ENCODE results near the gene ELFN2.
"Not testable (repeated sequence)": the region's sequence is repeated elsewhere in the genome, so short reads cannot be mapped to it uniquely, and the experiment has no call there.

ELFN2 gene

GRCh38 chr22:37330200-37331033 lies 96.9 kb downstream of the ELFN2 start:
- DNase-seq (ENCODE audit: low spot score) = peak; percentile 73
- in situ Hi-C loops (cut with MboI; ENCODE audit: low sequenced_read_pairs, unreplicated experiment) = no loop called here
- TF ChIP-seq, protein P1, sequence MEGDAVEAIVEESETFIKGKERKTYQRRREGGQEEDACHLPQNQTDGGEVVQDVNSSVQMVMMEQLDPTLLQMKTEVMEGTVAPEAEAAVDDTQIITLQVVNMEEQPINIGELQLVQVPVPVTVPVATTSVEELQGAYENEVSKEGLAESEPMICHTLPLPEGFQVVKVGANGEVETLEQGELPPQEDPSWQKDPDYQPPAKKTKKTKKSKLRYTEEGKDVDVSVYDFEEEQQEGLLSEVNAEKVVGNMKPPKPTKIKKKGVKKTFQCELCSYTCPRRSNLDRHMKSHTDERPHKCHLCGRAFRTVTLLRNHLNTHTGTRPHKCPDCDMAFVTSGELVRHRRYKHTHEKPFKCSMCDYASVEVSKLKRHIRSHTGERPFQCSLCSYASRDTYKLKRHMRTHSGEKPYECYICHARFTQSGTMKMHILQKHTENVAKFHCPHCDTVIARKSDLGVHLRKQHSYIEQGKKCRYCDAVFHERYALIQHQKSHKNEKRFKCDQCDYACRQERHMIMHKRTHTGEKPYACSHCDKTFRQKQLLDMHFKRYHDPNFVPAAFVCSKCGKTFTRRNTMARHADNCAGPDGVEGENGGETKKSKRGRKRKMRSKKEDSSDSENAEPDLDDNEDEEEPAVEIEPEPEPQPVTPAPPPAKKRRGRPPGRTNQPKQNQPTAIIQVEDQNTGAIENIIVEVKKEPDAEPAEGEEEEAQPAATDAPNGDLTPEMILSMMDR (IDR thresholded peaks at IDR 0.05; ENCODE audit: borderline replicate concordance, control extremely low read depth, extremely low read depth, insufficient read depth, missing control alignments) = peak; percentile 26

GRCh38 chr22:37329238-37330140 lies 97.8 kb downstream of the ELFN2 start:
- in situ Hi-C loops (cut with MboI; ENCODE audit: low sequenced_read_pairs, unreplicated experiment) = no loop called here
- DNase-seq (ENCODE audit: low spot score) = no peak

GRCh38 chr22:37328538-37329237 lies 98.6 kb downstream of the ELFN2 start:
- in situ Hi-C loops (cut with MboI; ENCODE audit: low sequenced_read_pairs, unreplicated experiment); DNase-seq (ENCODE audit: low spot score): not testable (repeated sequence)

More at GRCh38 chr22:37329238-37330140, 97.8 kb downstream of the ELFN2 start:
- TF ChIP-seq, protein P1 (IDR thresholded peaks at IDR 0.05; ENCODE audit: borderline replicate concordance, control extremely low read depth, extremely low read depth, insufficient read depth, missing control alignments) = no peak

- no peak for DNase-seq (ENCODE audit: low spot score)
- TF ChIP-seq, protein P1 (IDR thresholded peaks at IDR 0.05; ENCODE audit: borderline replicate concordance, control extremely low read depth, extremely low read depth, insufficient read depth, missing control alignments) = no peak
- in situ Hi-C loops (cut with MboI; ENCODE audit: low sequenced_read_pairs, unreplicated experiment) = no loop called here
Observed at GRCh38 chr22:37328017-37328416, 99.3 kb downstream of the ELFN2 start.

DNA sequence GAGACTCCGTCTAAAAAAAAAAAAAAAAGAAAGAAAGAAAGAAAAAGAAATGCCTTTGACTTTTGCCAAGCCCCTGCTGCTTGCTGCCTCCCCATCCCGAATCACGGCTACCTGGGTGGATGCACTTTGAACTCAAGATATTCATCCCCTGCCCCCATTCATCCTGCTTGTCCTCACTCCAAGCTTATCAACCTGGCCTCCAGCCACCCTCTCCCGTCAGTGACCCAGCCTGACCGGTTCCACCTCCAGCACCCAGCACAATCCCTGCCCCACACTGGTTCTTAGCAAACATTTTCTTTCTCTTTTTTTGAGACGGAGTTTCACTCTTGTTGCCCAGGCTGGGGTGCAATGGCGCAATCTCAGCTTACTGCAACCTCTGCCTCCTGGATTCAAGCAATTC lies 100.6 kb downstream of the ELFN2 start:
- TF ChIP-seq, protein P1 (IDR thresholded peaks at IDR 0.05; ENCODE audit: borderline replicate concordance, control extremely low read depth, extremely low read depth, insufficient read depth, missing control alignments) = no peak
- in situ Hi-C loops (cut with MboI; ENCODE audit: low sequenced_read_pairs, unreplicated experiment) = no loop called here
- no peak for DNase-seq (ENCODE audit: low spot score)

DNA sequence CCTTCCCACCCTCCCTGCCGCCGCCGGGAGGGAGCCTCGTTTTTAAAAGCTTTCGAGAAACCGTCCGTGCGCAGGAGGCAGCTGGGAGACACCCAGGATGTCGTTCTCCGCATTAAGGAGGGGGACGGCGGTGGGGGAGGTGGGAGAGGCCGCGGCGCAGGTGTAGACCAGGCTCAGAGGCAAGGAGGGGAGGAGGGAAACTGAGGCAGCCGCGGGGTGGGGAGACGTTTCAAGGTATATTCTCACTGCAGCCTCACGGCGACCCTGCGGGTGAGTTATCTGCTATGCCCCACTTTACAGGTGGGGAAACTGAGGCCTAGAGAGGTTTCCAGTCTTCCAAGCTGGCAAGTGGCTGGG lies 102.3 kb downstream of the ELFN2 start:
- TF ChIP-seq, protein P1 (IDR thresholded peaks at IDR 0.05; ENCODE audit: borderline replicate concordance, control extremely low read depth, extremely low read depth, insufficient read depth, missing control alignments) = no peak
- in situ Hi-C loops (cut with MboI; ENCODE audit: low sequenced_read_pairs, unreplicated experiment) = no loop called here
- DNase-seq (ENCODE audit: low spot score) = no peak

Data from GM13976 (cell line).